MG63 (cell line): ENCODE results near the gene MTMR10. TPM values are rescaled to one million over a fixed set of nuclear protein-coding genes. Genes with fewer than 3 reads are reported as not detected.
A peak's percentile ranks its signal among the peaks of the same experiment; 100 is the strongest.

Experiments used
- DNase-seq: peaks from one replicate; pipeline ENCODE4 v3.0.0-alpha.2; 2020
- H3K27me3 ChIP-seq: fragments of 250-450 bp; sonication (Bioruptor Pico); 2 replicates; pipeline ENCODE4 v1.5.1; 2020; ENCODE audit warnings: mild to moderate bottlenecking, moderate library complexity
- H3K36me3 ChIP-seq: fragments of 250-450 bp; sonication (Bioruptor Pico); 2 replicates; pipeline ENCODE4 v1.5.1; 2020; ENCODE audit warnings: mild to moderate bottlenecking, moderate library complexity
- H3K4me3 ChIP-seq: fragments of 250-450 bp; sonication (Bioruptor Pico); 2 replicates; pipeline ENCODE4 v1.5.1; 2020; ENCODE audit warnings: mild to moderate bottlenecking, moderate library complexity
- H3K9me3 ChIP-seq: fragments of 250-450 bp; sonication (Bioruptor Pico); 2 replicates; pipeline ENCODE4 v1.5.1; 2020; ENCODE audit warnings: mild to moderate bottlenecking, moderate library complexity
- total RNA-seq: library from RNA; depleted of rRNA; stranded (reverse); fragments of >200 nt; shearing (Covaris generic); gene quantifications from 2 replicates; pipeline ENCODE4 v1.2.3, GENCODE V29; 2014; ENCODE audit warnings: low replicate concordance

MTMR10 gene
- total RNA-seq, 1 experiment from 2014 or later = 2.4 TPM

GRCh38 chr15:31020542-31020941, 29.1 kb upstream of the MTMR10 start:
- Histone ChIP-seq H3K9me3 (no peaks in the 10 kb centered on the region), H3K36me3 (no peaks in the 10 kb centered on the region), H3K27me3 (no peaks in the 10 kb centered on the region), H3K4me3 (no peak overlapping the region)
- DNase-seq = no peak

- Histone ChIP-seq H3K27me3 (no peaks in the 10 kb centered on the region), H3K4me3 (no peak overlapping the region), H3K36me3 (no peaks in the 10 kb centered on the region), H3K9me3 (no peaks in the 10 kb centered on the region)
- no peak for DNase-seq
Observed at GRCh38 chr15:31019986-31020385, 28.6 kb upstream of the MTMR10 start.

DNA sequence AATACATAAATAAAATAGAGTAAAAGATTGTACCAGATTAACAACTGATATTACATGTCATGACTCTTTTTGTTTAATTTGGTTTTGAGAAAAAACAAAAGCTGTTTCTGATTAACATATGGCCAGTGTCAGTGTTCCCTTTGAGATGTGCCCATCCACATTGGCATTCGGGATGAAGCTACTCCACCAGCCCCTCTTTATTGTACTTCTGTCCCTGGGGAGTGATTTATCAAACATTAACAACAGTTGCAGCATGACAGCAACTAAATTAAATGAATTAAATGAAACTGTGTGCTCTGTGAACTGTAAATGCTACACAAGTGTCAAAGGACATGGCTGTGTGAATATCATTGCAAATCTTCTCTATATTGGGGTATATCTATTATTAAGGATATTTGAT, 25.9 kb upstream of the MTMR10 start:
- Histone ChIP-seq H3K27me3 (no peaks in the 10 kb centered on the region), H3K4me3 (no peak overlapping the region), H3K36me3 (no peaks in the 10 kb centered on the region), H3K9me3 (peaks cover 6% of the 10 kb centered on the region)
- DNase-seq = no peak

GRCh38 chr15:31016446-31016915, 25.1 kb upstream of the MTMR10 start:
- Histone ChIP-seq H3K27me3 (no peaks in the 10 kb centered on the region), H3K36me3 (no peaks in the 10 kb centered on the region), H3K9me3 (peaks cover 11% of the 10 kb centered on the region), H3K4me3 (no peak overlapping the region)
- no peak for DNase-seq

DNA sequence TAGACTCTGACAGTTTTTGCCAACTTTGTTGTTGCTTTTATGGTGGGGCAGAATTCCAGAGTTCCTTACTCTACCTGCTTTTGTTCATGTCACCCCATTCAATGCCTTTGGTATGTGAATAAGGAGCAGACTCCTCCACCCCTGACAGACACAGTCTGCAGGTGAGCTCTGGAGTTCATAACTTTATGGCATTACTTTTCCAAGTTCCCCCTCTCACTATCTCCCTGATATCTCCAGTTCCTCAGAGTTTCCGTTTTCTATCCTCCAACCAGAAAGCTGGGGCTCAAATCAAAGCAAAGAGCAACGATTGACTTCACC, 23.1 kb upstream of the MTMR10 start:
- peaks cover 11% of the 10 kb centered on the region for H3K9me3 ChIP-seq

GRCh38 chr15:31013863-31014607, 22.6 kb upstream of the MTMR10 start:
- H3K27me3 ChIP-seq = no peaks in the 10 kb centered on the region

More for the DNA sequence above, 23.1 kb upstream of the MTMR10 start:
- Histone ChIP-seq H3K36me3 (no peaks in the 10 kb centered on the region), H3K4me3 (no peak overlapping the region), H3K27me3 (no peaks in the 10 kb centered on the region)
- DNase-seq = no peak

GRCh38 chr15:31012455-31012854, 21.0 kb upstream of the MTMR10 start:
- Histone ChIP-seq H3K36me3 (no peaks in the 10 kb centered on the region), H3K9me3 (peaks cover 11% of the 10 kb centered on the region), H3K27me3 (no peaks in the 10 kb centered on the region), H3K4me3 (no peak overlapping the region)
- no peak for DNase-seq

More at GRCh38 chr15:31013863-31014607, 22.6 kb upstream of the MTMR10 start:
- DNase-seq = no peak
- Histone ChIP-seq H3K4me3 (no peak overlapping the region), H3K9me3 (peaks cover 11% of the 10 kb centered on the region), H3K36me3 (no peaks in the 10 kb centered on the region)

DNA sequence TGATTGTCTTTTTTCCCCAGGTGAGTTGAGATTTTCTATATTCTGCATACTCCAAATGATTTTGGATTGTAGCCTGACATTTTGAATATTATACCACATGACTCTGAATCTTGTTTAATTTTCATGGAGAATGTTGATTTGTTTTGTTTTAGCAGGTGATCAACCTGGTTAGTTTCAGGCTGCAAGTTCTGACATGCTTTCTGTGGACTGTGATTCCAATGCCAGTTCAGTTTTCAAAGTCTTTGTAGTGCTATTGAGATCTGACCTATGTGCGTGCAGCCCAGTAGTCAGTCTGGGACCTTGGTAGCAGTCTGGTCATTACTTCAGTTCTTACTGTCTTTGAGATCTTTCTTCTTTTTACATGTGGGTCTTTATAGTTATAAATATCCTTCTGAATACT, 18.6 kb upstream of the MTMR10 start:
- DNase-seq = no peak
- no peak overlapping the region for H3K4me3 ChIP-seq
- H3K27me3 ChIP-seq = no peaks in the 10 kb centered on the region

GRCh38 chr15:31005660-31006059, 14.2 kb upstream of the MTMR10 start:
- no peak for DNase-seq
- H3K9me3 ChIP-seq = no peaks in the 10 kb centered on the region
- no peak overlapping the region for H3K4me3 ChIP-seq

More for the DNA sequence above, 18.6 kb upstream of the MTMR10 start:
- Histone ChIP-seq H3K9me3 (peaks cover 11% of the 10 kb centered on the region), H3K36me3 (no peaks in the 10 kb centered on the region)

DNA sequence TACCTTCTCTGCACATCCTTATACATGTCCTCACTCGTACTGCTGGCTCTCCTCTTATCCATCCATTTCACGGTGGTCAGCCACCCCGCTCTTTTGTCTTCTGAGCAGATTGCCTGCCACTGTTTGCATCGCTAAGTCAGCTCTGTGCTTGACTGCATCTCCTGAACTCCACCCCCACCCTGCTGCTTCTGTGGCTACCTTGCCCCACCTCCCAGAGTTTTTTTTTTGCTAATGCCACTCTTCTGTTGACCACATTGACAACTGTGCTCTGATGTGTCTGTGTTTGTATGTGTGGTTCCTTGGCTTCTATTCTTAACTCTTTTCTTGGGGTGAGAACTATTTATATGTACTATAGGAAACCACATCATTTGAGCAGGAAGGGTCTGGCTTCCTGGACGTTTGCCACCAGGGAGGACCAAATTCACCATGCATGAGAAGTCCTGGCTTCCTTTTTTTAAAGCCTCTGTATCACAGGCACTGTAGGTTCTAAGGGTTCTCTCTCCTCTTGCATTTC, 12.8 kb upstream of the MTMR10 start:
- no peak for DNase-seq

More at GRCh38 chr15:31005660-31006059, 14.2 kb upstream of the MTMR10 start:
- Histone ChIP-seq H3K27me3 (no peaks in the 10 kb centered on the region), H3K36me3 (no peaks in the 10 kb centered on the region)

GRCh38 chr15:31001702-31002101, 10.3 kb upstream of the MTMR10 start:
- no peaks in the 10 kb centered on the region for H3K36me3 ChIP-seq
- H3K9me3 ChIP-seq = no peaks in the 10 kb centered on the region
- no peak for DNase-seq
- no peaks in the 10 kb centered on the region for H3K27me3 ChIP-seq
- no peak overlapping the region for H3K4me3 ChIP-seq

More for the DNA sequence above, 12.8 kb upstream of the MTMR10 start:
- no peak overlapping the region for H3K4me3 ChIP-seq
- no peaks in the 10 kb centered on the region for H3K27me3 ChIP-seq
- H3K9me3 ChIP-seq = no peaks in the 10 kb centered on the region
- no peaks in the 10 kb centered on the region for H3K36me3 ChIP-seq

DNA sequence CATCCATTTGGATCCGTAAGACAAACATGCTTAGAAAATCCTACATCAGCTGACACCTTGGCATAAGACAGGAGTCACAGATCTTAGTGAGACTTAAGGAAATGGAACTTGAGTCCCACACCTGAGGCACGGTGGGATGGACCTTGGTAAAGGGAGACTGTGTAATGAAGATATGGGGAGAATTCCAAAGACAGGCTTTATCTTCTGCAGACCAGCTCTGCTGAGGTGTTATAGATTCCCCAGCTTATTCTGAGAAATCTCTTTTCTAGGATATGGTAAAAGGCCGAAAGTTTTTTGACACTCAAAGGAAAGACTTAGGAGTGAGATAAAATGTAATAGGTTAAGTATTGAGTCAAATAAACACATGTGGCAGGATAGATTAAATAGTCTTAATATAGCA, 8.3 kb upstream of the MTMR10 start:
- DNase-seq = no peak

DNA sequence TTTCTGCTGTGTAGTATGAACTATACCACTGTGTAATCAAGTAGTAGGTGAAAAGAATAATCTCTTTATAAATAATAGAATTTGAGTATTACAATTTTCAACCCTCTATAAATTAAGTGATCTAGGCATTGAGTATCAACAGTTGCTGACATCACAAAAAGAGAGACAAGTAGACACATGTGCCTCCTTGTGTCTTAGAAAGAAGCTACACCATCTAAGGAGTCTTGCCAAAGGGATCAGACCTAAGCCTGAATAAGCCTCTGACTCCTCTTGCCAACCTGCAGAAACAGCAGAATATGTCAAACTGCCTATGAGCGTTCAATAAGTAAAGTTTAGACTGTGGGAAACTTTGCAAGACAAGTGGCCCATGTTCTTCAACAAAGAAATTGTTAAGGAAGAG, 5.8 kb upstream of the MTMR10 start:
- no peak overlapping the region for H3K4me3 ChIP-seq
- no peak for DNase-seq

More for the DNA sequence above, 8.3 kb upstream of the MTMR10 start:
- Histone ChIP-seq H3K9me3 (no peaks in the 10 kb centered on the region), H3K4me3 (no peak overlapping the region), H3K36me3 (no peaks in the 10 kb centered on the region), H3K27me3 (no peaks in the 10 kb centered on the region)

GRCh38 chr15:30992249-30992864, 929 bp upstream of the MTMR10 start:
- Histone ChIP-seq H3K36me3 (no peaks in the 10 kb centered on the region; the same call in 1 of the 2 replicates), H3K4me3 (peak overlapping the region; percentile 95), H3K9me3 (no peaks in the 10 kb centered on the region), H3K27me3 (no peaks in the 10 kb centered on the region)
- DNase-seq = no peak

More for the DNA sequence above, 5.8 kb upstream of the MTMR10 start:
- no peaks in the 10 kb centered on the region for H3K27me3 ChIP-seq
- H3K9me3 ChIP-seq = no peaks in the 10 kb centered on the region
- no peaks in the 10 kb centered on the region for H3K36me3 ChIP-seq

DNA sequence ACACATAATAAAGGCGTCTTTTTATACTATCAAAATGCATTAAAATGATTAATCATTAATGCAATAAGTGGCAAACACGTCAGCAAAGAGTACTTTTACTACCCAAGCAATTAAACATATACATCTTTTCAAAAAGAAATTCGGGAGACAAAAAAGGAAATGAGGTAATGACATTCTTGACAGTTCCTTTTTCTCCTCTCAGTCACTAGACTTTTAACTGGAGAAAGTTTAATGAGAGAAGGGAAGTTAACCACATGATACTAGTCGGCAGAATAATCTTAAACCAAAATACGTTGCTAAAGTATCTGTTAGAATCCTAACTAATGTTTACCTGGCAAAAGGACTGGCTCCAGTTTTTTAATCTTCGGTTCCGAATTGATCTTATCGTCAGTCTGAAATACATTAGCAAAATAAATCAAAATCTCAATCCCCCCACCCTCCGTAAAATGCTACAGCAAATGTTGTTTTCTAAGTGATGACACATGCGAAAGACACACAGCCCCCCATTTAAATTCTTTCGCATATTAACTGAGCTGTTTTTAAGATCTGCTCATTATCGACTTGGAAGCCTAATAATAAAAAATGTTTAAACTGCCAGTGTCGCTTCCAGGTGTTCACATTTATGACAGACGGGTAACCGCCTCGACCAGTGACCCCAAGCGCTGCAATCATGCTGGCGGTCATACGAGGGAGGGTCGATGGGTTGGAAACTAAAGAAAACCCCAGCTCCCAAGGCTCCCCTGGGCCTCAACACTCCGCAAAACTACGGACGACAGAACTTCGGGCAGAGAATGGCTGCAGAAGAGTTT, 778 bp downstream of the MTMR10 start:
- Histone ChIP-seq H3K36me3 (no peaks in the 10 kb centered on the region; the same call in 1 of the 2 replicates), H3K9me3 (no peaks in the 10 kb centered on the region), H3K4me3 (peak overlapping the region; percentile 95), H3K27me3 (no peaks in the 10 kb centered on the region)
- no peak for DNase-seq

DNA sequence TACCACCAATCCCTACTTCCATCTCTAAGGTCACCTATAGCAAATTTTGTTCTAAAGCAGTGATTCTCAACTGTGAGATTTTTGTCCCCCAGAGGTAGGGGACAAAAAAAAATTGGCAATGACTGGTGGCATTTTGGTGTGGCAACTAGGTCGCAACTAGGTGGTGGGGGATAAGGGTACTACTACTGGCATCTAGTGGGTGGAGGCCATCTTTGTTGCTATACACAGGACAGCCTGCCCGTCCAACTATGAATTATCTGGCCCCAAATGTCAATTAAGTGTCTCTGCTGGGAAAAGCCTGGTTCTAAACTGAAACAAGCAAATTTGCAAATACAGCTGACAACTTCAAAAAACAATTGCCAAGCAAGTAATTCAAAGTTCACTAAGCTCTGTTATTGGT, 1.4 kb downstream of the MTMR10 start:
- Histone ChIP-seq H3K36me3 (no peaks in the 10 kb centered on the region; the same call in 1 of the 2 replicates), H3K27me3 (no peaks in the 10 kb centered on the region), H3K9me3 (no peaks in the 10 kb centered on the region), H3K4me3 (peak overlapping the region; percentile 95)
- no peak for DNase-seq

DNA sequence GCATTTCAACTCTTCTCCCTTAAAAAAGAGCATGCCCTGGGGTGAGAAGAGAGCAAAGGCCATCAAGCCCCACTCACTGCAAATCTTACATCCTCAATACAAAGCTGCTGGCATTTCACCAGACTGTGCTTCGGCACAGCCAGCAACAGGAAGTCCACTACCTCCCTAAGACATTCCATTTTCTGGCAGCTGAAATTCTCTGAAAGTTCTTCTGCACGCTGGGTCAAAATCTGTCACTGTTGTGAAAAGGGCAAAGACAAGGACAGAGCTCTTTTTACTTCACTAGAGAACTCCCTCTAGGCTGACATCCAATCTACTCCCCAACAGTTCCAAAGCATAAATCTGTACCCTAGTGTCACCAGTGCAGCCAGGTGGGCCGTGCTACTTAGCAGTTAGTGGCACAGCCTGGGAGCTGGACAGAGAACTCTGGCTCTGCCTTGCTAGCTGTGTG, 6.3 kb downstream of the MTMR10 start:
- peaks cover 4% of the 10 kb centered on the region for H3K36me3 ChIP-seq

More for the DNA sequence above, 6.3 kb downstream of the MTMR10 start:
- Histone ChIP-seq H3K27me3 (no peaks in the 10 kb centered on the region), H3K9me3 (no peaks in the 10 kb centered on the region), H3K4me3 (no peak overlapping the region)
- DNase-seq = no peak
